Myocyte (in vitro differentiated cells): ENCODE measurements around the gene REEP6. TPM values are rescaled to one million over a fixed set of nuclear protein-coding genes. Genes with fewer than 3 reads are reported as not detected.
"Not testable (repeated sequence)": the region's sequence is repeated elsewhere in the genome, so short reads cannot be mapped to it uniquely, and the experiment has no call there.

ENCODE experiments used
- DNase-seq: peaks from one replicate; pipeline ENCODE4 v3.0.0-alpha.2; 2012; ENCODE audit warnings: low read depth
- total RNA-seq: library from RNA; depleted of rRNA; stranded (reverse); fragments of >200 nt; gene quantifications from 2 replicates; pipeline ENCODE4 v1.2.3, GENCODE V29; 2014

The REEP6 gene
- total RNA-seq, 1 donor from 2014 or later: 4.3 TPM

DNA sequence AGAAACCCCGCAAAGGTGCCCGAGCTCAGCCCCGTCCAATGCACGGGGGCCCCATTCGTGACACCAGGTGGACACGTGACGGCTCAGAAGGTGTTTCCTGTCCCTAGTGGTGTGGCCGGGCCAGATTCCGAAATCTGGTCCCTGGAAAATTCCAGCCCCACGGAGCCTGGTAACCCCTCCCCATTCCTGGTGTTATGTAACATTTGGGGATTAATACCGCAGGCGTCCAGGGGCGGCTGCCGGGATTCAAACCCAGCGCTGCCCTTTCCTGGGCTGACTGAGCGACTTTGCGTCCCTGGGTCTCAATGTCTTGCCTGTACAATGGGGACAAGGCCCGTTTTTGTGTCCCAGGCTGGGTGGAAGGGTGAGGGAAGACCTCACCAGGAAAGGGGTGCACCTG is 31.9 kb downstream of the REEP6 start:
- no peak for DNase-seq

DNA sequence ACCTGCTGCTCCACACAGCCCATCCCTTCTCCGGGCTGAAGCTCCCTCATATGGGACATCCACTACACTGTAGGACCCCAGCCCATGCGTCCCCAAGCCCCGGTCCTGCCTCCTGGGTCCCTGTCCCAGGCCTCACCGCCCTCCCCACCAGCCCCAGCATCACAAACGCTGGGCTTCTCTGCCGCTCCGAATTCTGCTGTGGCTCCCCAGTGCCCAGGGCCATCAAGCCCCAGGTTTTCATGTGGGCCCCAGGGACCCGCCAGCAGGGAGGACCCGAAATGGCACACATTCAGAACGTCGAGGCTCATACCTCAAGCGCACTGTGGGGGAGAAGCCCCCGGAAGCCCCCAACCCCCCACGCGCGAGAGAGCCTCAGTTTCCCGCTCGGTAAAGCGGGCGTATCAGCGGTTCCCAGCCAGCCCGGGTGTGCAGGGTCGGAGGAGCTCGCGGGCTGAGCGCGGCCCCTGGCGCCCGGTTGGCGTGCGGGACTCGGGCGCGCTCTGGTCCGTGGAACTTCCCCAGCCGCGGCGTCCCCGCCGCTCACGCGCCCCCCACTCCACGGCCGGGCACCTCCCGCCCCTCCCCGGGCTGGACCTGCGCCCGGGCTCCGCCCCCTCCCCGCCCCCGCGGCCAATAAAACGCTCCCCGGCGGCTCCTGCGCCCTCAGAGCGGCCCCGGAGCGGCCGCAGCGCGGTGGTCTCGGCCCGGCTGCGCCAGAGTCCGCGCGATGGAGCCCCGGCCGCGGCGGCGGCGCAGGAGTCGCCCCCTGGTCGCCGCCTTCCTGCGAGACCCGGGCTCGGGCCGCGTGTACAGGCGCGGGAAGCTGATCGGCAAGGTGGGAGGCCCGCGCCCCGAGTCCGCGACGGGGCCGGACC is 32.7 kb downstream of the REEP6 start, which contains the start of gene PLK5:
Gene PLK5, plus strand, starts transcription at position 666 of the 875 bp plus-strand sequence. CDS start 2,920 bp downstream, outside the sequence.
- no peak for DNase-seq

DNA sequence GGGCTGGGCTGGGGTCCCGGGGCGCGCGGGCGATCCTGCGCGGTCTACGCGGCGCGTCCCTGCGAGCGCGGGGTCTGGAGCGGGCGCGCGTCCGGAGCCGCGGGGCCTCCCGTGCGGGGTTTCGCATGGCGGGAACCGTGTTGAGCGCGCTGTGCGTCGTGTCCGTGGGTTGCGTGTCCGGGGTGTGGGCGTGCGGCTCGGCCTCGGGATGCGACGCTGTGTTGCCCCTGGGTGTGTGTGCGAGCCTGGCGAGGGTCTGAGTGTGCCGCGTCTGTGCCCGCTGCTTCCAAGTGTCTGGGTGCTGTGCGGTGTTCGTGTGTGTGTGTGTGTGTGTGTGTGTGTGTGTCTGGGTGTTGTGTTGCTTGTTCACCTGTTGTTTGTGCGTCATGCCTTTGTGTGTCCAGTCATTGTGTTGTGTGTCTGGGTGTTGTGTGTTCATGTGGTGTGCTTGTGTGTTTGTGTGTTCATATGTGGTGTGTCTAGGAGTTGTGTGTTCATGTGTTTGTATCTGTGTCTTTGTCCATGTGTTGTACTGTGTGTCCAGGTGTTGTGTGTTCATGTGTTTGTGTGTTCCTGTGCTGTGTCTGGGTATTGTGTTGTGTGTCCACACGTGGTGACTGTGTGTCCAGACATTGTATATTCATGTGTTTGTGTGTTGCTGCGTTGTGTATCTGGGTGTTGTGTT is 33.4 kb downstream of the REEP6 start:
- no peak for DNase-seq

DNA sequence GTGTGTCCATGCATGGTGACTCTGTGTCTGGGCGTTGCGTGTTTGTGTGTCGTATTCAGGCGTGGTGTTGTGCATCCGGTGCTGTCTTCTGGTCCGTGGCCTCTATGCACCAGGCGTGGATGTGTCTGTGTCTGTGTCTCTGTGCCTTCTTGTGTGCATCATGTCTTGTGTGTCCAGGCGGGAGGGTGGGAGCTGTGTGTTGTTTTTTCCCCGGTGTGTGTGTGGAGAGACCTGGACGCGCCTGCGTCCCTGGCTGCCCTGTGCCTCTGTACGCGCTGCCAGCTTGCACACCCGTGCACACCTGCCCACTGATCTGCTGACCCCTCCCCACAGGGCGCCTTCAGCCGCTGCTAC is 34.0 kb downstream of the REEP6 start:
- no peak for DNase-seq

DNA sequence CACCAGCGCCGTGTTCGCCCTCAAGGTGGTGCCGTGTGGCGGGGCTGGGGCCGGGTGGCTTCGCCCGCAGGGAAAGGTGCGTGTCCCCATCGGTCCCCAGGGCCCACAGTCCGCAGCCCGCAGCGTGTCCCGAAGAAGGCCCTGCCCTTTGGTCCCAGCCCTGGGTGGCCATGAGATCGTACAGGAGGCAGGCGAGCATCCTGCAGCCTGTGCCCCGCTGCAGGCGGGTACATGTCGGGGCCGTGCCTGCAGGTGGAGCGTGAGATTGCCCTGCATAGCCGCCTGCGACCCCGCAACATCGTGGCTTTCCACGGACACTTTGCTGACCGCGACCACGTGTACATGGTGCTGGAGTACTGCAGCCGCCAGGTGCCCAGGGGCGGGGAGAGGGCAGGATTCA is 34.4 kb downstream of the REEP6 start:
- DNase-seq: no peak

DNA sequence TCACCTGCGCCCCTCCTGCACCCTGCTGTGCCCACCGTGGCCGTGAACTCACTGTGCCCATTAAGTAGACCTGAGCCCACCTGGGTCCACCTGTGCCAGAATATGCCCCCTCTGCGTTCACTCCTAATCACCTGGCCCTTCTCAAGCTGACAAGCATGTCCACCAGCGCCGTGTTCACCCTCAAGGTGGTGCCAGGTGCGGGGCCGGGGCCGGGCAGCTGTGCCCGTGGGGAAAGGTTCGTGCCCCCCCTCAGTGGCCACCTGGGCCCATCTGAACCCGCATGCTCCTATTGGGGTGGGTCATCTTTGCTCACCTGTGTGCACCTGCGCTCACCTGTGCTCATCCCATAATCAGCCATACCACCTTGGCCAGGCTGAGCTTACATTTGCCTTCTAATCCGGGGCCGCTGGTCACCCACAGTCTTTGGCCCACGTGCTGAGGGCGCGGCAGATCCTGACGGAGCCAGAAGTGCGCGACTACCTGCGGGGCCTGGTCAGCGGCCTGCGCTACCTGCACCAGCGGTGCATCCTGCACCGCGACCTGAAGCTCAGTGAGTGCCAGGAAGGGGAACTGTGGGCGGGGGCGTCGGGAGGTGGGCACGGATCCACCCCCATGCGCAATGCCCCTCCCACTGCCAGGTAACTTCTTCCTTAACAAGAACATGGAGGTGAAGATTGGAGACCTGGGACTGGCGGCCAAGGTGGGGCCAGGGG is 35.2 kb downstream of the REEP6 start:
- DNase-seq: no peak

DNA sequence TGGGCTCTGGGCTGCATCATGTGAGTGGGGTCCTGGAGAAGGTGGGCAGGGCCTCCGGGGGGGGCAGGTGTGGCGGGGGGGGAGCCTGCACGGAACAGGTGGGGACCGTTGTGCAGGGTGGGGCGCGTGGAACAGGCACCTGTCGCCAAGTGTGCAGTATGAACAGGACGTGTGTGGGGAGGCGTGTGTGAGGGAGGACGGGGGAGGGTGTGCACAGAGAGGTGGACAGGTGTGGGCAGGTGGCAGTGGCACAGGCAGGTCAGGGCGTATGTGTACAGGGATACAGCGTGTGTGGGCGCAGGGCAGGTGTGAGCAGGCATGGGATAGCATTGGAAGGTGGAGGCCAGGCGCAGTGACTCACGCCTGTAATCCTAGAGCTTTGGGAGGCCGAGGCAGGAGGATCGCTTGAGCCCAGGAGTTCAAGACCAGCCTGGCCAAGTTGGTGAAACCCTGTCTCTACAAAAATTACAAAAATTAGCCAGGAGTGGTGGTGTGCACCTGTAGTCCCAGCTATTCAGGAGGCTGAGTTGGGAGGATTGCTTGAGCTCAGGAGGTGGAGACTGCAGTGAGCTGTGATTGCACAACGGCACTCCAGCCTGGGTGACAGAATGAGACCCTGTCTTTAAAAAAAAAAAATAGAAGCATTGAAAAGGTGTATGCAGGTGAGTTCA is 36.1 kb downstream of the REEP6 start:
- no peak for DNase-seq

DNA sequence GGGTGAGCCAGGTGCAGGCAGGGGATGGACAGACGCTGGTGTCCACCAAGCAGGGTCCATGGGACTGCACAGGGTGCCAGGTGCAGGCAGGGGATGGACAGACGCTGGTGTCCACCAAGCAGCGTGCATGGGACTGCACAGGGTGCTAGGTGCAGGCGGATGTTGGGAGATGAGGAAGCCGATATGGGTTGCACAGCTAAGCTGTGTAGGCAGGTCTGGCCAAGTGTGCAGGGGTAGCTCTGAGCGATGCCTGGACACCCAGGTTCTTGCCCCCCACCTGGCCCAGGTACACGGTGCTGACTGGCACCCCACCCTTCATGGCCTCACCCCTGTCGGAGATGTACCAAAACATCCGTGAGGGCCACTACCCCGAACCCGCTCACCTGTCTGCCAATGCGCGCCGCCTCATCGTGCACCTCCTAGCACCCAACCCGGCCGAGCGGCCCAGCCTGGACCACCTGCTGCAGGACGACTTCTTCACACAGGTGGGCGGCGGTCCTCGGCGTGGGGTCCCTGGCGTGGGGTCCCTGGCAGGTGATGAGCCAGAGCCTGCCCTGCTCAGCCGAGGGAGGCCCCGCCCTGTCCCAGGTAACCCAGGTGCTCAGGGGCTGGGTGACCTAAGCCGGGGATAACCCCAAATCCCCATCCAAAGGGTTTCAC is 36.8 kb downstream of the REEP6 start:
- DNase-seq: no peak

DNA sequence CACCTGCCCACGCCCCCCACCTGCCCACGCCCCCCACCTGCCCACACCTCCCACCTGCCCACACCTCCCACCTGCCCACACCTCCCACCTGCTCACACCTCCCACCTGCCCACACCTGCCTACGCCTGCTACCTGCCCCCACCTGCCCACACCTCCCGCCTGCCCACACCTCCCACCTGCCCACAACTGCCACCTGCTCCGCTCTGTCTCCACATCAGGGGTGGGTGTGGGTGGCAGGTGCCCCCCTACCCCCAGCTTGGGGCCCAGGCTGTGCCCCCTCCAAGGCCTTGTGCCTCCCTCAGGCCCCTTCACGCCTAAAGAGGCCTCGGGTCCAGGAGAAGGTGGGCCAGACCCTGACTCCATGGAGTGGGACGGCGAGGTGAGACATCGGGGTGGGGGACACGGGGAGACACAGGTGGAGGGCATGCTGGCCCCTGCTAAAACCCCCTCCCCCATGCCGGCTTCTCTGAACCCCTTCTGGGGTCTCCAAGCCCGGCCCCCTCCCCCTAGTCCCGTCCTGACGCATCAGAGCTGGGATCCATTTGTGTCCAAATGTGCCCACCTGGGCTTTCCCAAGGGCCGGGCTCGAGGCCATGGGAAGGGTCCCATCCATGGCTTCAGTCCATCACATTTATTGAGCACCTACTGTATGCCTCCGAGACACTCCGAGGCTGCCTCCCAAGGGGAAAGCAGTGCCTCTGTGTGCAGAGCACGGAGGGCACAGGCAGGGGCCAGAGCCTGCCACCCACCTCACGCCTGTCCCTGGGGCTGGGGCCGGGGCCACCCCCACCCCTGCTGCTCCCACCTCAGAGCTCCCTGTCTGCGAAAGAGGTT is 37.8 kb downstream of the REEP6 start:
- no peak for DNase-seq

DNA sequence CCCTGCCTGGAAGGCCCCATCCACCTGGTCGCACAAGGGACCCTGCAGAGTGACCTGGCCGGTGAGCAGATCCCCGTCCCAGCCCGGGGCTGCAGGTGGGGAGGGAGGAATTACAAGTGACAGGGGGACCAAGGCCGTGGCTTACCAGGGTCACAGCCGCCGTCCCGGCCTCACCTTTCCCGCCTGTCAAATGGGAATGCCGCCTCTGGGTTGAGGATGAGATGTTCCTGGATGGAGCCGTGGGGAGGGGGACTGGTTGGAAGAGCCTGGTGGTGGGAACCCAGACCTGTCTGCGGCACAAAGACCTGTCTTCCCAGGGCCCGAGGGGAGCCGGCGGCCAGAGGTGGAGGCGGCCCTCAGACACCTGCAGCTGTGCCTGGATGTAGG is 38.4 kb downstream of the REEP6 start:
- no peak for DNase-seq

DNA sequence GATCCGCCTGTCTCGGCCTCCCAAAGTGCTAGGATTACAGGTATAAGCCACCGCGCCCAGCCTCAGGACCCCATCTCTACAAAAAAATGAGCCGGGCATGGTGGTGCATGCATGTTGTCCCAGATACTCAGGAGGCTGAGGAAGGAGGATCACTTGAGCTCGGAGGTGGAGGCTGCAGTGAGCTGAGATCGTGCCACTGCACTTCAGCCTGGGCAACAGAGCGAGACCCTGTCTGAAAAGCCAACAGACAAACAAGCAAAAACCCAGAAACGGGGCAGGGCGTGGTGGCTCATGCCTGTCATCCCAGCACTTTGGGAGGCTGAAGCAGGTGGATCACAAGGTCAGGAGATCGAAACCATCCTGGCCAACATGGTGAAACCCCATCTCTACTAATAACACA is 39.9 kb downstream of the REEP6 start:
- DNase-seq: not testable (repeated sequence)

DNA sequence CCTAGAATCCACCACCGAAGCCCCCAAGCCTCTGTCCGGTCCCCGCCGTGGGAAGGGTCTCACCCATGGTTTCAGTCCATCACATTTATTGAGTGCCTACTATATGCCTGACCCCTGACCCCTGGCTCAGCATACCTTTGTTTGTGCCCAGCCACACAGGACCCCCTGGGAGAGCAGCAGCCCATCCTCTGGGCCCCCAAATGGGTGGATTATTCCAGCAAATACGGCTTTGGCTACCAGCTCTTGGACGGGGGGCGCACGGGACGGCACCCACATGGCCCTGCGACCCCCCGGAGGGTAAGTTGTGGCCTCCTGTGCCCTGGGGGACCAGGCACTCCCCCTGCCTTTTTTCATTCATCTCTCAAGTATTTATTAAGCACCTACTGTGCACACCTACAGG is 40.6 kb downstream of the REEP6 start:
- DNase-seq: no peak

DNA sequence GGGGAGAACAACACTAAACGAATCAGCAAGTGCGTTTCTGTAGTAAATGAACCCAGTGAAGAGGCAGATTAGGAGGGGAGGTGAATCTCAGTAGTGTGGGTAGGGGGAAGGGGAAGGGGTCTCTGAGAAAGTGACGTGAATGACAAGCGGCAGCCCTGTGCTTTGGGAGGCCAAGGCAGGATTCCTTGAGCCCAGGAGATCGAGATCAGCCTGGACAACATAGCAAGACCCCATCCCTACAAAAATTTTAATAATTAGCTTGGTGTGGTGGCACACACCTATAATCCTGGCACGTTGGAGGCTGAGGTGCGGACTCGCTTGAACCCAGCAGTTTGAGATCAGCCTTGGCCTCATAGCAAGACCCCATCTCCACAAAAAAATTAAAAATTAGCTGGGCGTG is 41.0 kb downstream of the REEP6 start:
- DNase-seq: no peak

DNA sequence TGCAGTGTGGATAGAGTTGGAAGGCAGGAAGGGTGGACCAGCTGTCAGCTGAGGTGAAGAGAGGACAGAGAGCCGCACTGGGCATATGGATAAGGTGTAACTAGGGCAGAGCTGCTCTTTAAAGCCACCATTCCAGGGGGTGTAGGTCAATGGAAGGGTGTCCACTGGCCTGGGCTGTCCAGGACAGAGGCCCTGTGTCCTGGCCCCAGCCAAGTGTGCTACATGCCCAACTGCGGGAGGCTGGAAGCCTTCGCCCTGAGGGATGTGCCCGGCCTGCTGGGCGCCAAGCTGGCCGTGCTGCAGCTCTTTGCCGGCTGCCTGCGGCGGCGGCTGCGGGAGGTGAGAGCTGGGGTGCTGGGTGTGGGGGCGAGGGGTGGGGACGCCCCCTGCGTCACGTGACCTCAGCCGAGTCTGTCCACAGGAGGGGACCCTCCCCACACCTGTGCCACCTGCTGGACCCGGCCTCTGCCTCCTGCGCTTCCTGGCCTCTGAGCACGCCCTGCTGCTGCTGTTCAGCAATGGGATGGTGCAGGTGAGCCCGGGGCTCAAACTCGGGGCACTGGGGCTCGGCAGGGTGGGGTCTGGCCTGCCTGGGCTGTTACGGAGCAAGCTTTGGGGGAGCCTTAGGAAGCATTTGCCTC is 42.6 kb downstream of the REEP6 start:
- no peak for DNase-seq

DNA sequence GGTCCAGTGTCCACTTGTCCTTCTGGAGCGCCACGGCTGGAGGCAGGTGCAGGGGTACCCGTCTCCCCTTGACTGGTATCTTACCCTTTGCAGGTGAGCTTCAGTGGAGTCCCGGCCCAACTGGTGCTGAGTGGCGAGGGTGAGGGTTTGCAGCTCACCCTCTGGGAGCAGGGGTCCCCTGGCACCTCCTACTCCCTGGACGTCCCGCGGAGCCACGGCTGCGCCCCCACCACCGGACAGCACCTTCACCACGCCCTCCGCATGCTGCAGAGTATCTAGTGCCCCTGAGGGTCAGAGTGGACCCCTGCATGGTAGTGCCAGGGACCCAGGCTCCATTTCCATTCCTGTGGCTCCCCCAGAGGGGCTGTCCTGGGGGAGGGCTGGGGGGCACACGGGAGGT is 44.0 kb downstream of the REEP6 start:
- DNase-seq: no peak

DNA sequence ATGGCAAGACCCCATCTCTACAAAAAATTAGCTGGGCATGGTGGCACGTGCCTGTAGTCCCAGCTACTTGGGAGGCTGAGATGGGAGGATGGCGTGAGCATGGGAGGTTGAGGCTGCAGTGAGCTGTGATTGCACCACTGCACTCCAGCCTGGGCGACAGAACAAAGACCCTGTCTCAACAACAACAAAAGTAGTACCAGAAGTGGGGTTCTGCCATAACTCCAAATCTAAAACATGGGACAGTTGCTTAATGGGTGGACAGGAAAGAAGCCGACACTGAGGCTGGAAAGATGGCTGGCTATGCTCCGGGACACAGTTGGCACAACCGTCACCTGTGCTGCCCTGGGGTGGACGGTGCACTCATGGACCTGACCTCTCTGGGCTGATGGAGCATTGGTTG is 44.7 kb downstream of the REEP6 start:
- DNase-seq: not testable (repeated sequence)

DNA sequence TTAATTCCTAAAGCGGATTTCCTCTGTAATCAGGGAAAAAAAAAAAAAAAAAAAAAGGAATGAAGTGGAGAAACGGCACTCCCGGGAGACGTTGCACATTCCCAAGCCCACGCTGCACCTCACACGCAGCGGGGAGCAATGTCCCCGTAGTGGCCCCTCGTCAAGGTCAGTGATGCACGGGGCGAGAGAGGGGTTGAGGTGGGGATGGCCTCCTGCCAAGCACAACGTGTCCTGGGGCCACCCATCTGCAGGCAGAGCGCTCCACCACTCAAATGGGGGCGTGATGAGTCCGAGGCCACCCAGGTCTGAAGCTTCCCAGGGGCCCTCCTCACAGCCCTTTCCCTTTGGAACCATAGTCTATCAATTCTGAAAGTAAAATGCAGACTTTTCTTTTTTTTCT is 48.0 kb downstream of the REEP6 start:
- DNase-seq: no peak

DNA sequence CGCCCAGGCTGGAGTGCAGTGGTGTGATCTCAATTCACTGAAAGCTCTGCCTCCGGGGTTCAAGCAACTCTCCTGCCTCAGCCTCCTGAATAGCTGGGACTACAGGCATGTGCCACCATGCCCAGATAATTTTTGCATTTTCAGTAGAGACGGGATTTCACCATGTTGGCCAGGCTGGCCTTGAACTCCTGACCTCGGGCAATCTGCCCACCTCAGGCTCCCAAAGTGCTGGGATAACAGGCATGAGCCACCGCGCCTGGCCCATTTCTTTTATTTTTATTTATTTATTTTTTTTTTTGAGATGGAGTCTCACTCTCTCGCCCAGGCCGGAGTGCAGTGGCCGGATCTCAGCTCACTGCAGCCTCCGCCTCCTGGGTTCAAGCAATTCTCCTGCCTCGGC is 48.8 kb downstream of the REEP6 start:
- not testable (repeated sequence) for DNase-seq

DNA sequence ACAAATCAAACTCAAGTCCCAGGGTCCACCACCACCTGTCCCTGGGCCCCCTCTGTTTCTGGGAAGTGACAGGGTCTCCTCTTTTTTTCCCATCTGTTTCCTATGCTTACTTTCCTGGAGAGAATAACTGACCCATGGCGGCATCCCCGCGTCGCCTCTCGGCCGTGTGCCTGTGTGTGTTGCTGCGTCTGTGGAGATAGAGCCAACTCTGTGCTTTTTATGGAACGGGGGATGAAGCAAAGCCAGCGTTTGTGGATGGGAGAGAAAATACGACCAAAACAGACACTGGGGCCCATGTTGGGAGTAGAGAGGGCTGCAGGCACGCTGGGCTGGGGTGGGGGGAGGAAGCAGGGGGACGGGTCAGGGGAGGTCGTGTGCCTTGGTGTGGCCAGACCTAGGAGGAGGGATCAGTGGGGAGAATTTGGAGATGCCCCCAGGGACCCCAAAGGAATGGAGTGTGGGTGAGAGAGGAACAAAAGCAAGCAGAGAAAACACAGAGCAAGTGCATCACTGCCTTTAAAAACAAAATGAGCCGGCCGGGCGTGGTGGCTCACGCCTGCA is 49.5 kb downstream of the REEP6 start:
- DNase-seq: no peak
